ENCODE data around the gene SLC12A5. TPM values are rescaled to one million over a fixed set of nuclear protein-coding genes. Genes with fewer than 3 reads are reported as not detected.
"Not testable (repeated sequence)": the region's sequence is repeated elsewhere in the genome, so short reads cannot be mapped to it uniquely, and the experiment has no call there.

Gene SLC12A5
- total RNA-seq, 4 donors from 2014 or later, result 5.2 TPM; not detected in 3

DNA sequence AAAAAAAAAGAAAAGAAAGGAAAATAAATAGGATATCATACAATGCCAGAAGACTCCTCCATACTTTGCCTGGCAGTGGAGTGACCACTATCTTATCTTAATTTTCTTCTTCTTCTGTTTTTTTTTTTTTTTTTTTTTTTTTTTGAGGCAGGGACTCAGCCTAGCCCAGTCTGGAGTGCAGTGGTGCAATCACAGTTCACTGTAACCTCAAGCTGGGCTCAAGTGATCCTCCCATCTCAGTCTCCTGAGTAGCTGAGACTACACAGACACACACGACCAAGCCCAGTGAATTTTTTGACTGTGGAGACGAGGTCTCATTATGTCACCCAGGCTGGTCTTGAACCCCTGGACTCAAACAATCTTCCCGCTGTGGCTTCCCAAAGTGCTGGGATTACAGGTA lies 37.4 kb upstream of the SLC12A5 start:
- Histone ChIP-seq H3K9me3 (no peaks in the 10 kb centered on the region), H3K27ac (no peak overlapping the region), H3K4me1 (no peaks in the 10 kb centered on the region), H3K4me3 (no peak overlapping the region), H3K36me3 (no peaks in the 10 kb centered on the region), H3K27me3 (peaks cover 0 to 70% of the 10 kb centered on the region in 2 donors)
- DNase-seq (ENCODE audit: low spot score in 2 of 2), result no peak
- WGBS, 2 donors, result 82 to 88% methylated on average over 3 of the region's 3 CpGs
- TF ChIP-seq, protein P1, sequence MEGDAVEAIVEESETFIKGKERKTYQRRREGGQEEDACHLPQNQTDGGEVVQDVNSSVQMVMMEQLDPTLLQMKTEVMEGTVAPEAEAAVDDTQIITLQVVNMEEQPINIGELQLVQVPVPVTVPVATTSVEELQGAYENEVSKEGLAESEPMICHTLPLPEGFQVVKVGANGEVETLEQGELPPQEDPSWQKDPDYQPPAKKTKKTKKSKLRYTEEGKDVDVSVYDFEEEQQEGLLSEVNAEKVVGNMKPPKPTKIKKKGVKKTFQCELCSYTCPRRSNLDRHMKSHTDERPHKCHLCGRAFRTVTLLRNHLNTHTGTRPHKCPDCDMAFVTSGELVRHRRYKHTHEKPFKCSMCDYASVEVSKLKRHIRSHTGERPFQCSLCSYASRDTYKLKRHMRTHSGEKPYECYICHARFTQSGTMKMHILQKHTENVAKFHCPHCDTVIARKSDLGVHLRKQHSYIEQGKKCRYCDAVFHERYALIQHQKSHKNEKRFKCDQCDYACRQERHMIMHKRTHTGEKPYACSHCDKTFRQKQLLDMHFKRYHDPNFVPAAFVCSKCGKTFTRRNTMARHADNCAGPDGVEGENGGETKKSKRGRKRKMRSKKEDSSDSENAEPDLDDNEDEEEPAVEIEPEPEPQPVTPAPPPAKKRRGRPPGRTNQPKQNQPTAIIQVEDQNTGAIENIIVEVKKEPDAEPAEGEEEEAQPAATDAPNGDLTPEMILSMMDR (IDR thresholded peaks at IDR 0.05), result no peak
- TF ChIP-seq EP300 (IDR thresholded peaks at IDR 0.05) (no peak), POLR2A (IDR thresholded peaks at IDR 0.05) (no peak)

DNA sequence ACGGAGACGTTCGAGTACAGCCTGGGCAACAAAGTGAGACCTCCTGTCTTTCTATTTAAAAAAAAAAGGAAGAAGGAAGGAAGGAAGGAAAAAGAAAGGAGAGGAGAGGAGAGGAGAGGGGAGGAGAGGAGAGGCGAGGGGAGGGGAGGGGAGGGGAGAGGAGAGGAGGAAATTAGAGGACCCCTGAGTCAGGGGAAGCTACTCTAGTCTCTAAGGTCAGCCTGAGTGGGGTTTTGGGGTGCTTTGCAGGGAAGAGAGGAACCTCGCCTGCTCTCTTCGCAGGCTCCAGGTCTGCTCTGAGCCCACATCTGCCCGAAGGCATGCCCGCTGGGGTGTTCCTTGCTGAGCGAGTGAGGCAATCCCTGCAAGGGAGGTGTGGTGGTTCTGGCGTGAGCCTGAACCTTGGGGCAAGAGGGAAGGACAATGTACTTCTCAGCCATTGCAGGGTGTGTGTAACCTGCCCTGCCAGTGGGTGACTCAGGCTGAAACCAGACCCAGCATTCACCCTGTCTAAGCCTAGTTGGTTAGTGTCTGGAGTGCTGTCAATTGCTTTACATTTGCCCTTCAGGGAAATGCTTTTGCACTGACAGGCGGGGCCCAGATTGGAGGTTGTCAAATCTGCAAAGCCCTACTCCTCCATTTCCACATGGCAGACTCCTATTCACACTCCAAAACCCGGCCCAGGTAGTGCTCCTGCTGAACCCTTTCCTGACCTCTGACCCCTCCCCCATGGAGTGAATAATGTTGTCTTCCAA lies 35.6 kb upstream of the SLC12A5 start:
- no peak overlapping the region for H3K27ac ChIP-seq
- TF ChIP-seq, protein P1 (IDR thresholded peaks at IDR 0.05), result no peak
- no peak for TF ChIP-seq POLR2A (IDR thresholded peaks at IDR 0.05)
- no peak for TF ChIP-seq EP300 (IDR thresholded peaks at IDR 0.05)
- no peak overlapping the region for H3K4me3 ChIP-seq
- no peaks in the 10 kb centered on the region for H3K9me3 ChIP-seq
- no peak for DNase-seq (ENCODE audit: low spot score in 2 of 2)
- no peaks in the 10 kb centered on the region for H3K4me1 ChIP-seq
- 62 to 68% methylated on average over 11 to 12 of the region's 12 CpGs for WGBS, 2 donors
- H3K27me3 ChIP-seq, result peaks cover 0 to 80% of the 10 kb centered on the region in 2 donors
- no peaks in the 10 kb centered on the region for H3K36me3 ChIP-seq

DNA sequence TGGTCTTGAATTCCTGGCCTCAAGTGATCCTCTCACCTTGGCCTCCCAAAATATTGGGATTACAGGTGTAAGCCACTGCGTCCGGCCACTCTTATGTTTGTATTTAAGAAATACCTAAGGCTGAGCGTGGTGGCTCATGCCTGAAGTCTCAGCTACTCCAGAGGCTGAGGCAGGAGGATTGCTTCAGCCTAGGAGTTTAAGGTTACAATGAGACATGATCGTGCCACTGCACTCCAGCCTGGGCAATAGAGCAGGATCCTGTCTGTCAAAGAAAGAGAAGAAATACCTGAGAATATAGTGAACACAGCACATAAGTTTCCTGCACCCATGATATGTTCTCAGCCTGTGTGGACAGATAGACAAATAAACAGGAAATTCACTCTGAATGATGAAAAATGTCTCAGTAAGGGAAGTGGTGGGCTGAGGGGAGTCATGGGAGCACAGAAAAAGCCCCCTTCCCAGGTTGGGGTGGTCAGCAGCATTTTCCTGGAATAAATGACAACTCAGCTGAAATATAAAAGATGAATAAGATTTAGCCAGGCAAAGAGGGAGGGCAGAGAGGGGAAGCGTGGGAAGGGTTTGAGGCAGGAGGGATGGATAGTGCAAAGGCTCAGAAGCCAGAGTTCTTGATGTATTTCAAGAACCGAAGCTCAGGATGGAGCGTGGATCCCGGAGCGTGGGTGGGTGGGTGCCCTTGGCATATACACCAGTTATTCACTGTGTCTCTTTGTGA lies 34.1 kb upstream of the SLC12A5 start:
- peaks cover 0 to 82% of the 10 kb centered on the region in 2 donors for H3K27me3 ChIP-seq
- peaks cover 0 to under 1% (median 0%) of the 10 kb centered on the region in 4 donors for H3K4me1 ChIP-seq
- DNase-seq (ENCODE audit: low spot score in 2 of 2), result no peak
- WGBS, 2 donors, result 50 to 56% methylated on average over 9 of the region's 9 CpGs
- H3K36me3 ChIP-seq, result no peaks in the 10 kb centered on the region
- H3K4me3 ChIP-seq, result no peak overlapping the region
- TF ChIP-seq, protein P1 (IDR thresholded peaks at IDR 0.05), result no peak
- TF ChIP-seq POLR2A (IDR thresholded peaks at IDR 0.05) (no peak), EP300 (IDR thresholded peaks at IDR 0.05) (no peak)
- no peak overlapping the region for H3K27ac ChIP-seq
- no peaks in the 10 kb centered on the region for H3K9me3 ChIP-seq

DNA sequence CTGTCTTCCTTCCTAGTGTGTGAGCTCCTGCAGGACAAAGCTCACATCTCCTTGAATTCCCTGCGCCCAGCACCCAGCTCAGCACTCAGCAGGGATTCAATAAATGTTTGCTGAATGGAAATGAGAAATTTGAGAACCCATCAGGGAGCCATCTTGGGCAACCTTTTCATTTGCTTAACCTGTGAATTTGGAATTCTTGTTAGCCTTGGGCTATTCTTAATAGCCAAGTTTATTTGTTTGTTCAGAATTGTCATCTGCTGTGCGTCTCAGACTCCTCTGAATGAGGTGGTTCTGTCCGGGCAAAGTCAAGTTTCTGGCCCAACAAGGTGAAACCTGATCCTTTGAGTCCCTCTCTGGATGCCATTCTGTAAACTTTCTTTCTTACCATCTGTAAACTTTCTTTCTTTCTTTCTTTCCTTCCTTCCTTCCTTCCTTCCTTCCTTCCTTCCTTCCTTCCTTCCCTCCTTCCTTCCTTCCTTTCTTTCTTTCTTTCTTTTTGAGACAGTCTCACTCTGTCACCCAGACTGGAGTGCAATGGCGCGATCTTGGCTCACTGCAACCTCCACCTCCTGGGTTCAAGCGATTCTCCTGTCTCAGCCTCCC lies 33.4 kb upstream of the SLC12A5 start:
- H3K36me3 ChIP-seq; DNase-seq (ENCODE audit: low spot score in 2 of 2); H3K9me3 ChIP-seq; H3K4me1 ChIP-seq; H3K27ac ChIP-seq; H3K4me3 ChIP-seq: not testable (repeated sequence)
- H3K27me3 ChIP-seq, result peaks cover 0 to 82% of the 10 kb centered on the region in 2 donors
- WGBS, 2 donors, result 73 to 76% methylated on average over 6 of the region's 6 CpGs

DNA sequence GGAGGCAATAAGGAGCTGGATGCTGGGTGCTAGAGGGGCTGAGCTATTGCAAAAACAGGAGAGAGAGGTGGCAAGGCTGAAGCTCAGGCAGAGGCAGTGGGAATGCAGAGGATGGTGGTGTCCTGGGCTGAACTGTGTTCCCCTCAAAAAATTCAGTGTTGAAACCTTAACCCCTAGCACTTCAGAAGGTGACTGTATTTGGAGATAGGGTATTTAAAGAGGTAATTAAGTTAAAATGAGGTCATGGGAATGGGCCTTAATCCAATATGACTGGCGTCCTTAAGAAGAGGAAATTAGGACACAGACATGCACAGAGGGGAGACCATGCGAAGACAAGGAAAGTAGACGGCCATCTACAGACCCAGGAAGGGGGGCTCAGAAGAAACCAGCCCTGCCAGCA lies 31.8 kb upstream of the SLC12A5 start:
- Histone ChIP-seq H3K36me3 (no peaks in the 10 kb centered on the region), H3K27ac (no peak overlapping the region), H3K9me3 (no peaks in the 10 kb centered on the region), H3K4me3 (no peak overlapping the region), H3K27me3 (peaks cover 0 to 79% of the 10 kb centered on the region in 2 donors), H3K4me1 (peaks cover 0 to 14% (median 4%) of the 10 kb centered on the region in 4 donors)
- 22 to 34% methylated on average over 3 of the region's 3 CpGs for WGBS, 2 donors
- no peak for DNase-seq (ENCODE audit: low spot score in 2 of 2)
- TF ChIP-seq POLR2A (IDR thresholded peaks at IDR 0.05), result no peak
- TF ChIP-seq, protein P1 (IDR thresholded peaks at IDR 0.05), result no peak
- TF ChIP-seq EP300 (IDR thresholded peaks at IDR 0.05), result no peak
